HFFc6 (cell line): ENCODE measurements around the gene PAK4. TPM values are rescaled to one million over a fixed set of nuclear protein-coding genes. Genes with fewer than 3 reads are reported as not detected.

Experiments used
- DNase-seq: peaks from one replicate; pipeline ENCODE4 v3.0.0-alpha.2; 2018
- H3K27ac Mint-ChIP-seq: 2 replicates; pipeline ENCODE4 v1.8.0; 2020; ENCODE audit warnings: mild to moderate bottlenecking, mixed read lengths
- H3K27me3 Mint-ChIP-seq: 2 replicates; pipeline ENCODE4 v1.8.0; 2021; ENCODE audit warnings: mild to moderate bottlenecking, moderate library complexity, mixed read lengths; ENCODE audit not compliant: insufficient read depth
- H3K36me3 Mint-ChIP-seq: 2 replicates; pipeline ENCODE4 v1.8.0; 2021; ENCODE audit warnings: low read depth, mixed read lengths
- H3K4me1 Mint-ChIP-seq: 2 replicates; pipeline ENCODE4 v1.8.0; 2020; ENCODE audit warnings: low read depth, mixed read lengths
- H3K4me3 Mint-ChIP-seq: 2 replicates; pipeline ENCODE4 v1.8.0; 2020; ENCODE audit warnings: mild to moderate bottlenecking, moderate library complexity, mixed read lengths
- H3K9me3 Mint-ChIP-seq: 2 replicates; pipeline ENCODE4 v1.8.0; 2020; ENCODE audit warnings: mild to moderate bottlenecking, mixed read lengths
- CTCF ChIP-seq: fragments of 200-600 bp; sonication (generic); IDR thresholded peaks from 2 replicates; pipeline ENCODE4 v1.5.0; 2021; ENCODE audit warnings: antibody characterized with exemption, mild to moderate bottlenecking
- total RNA-seq, 6 experiments: library from RNA; stranded (reverse); fragmentation: NEBNext Ultra II Directional; extraction: Animal tissue kit (Norgen Biotek cat#: 25700); gene quantifications; 2 replicates in 1 of 6; 3 replicates in 5 of 6; pipeline ENCODE4 v1.2.3, GENCODE V29; 2021

The PAK4 gene
- total RNA-seq, 6 experiments from 2014 or later, result 35.4 to 40.4 (median 35.8) TPM

GRCh38 chr19:39164289-39164688, 38.7 kb downstream of the PAK4 start:
- DNase-seq, result no peak
- Mint-ChIP-seq H3K4me1 (peaks cover 9% of the 10 kb centered on the region), H3K27me3 (no peaks in the 10 kb centered on the region), H3K4me3 (no peak overlapping the region), H3K36me3 (no peaks in the 10 kb centered on the region; the same call in 1 of the 2 replicates), H3K9me3 (no peaks in the 10 kb centered on the region), H3K27ac (no peak overlapping the region)
- no peak for TF ChIP-seq CTCF

GRCh38 chr19:39165857-39166256, 40.3 kb downstream of the PAK4 start:
- no peak for DNase-seq
- no peak for TF ChIP-seq CTCF

GRCh38 chr19:39166571-39167391, 41.2 kb downstream of the PAK4 start:
- no peaks in the 10 kb centered on the region; the same call in 1 of the 2 replicates for H3K27me3 Mint-ChIP-seq
- no peaks in the 10 kb centered on the region for H3K9me3 Mint-ChIP-seq
- H3K27ac Mint-ChIP-seq, result no peak overlapping the region; the same call in 1 of the 2 replicates
- no peak for DNase-seq
- no peaks in the 10 kb centered on the region for H3K4me1 Mint-ChIP-seq
- H3K4me3 Mint-ChIP-seq, result no peak overlapping the region
- no peaks in the 10 kb centered on the region; the same call in 1 of the 2 replicates for H3K36me3 Mint-ChIP-seq
- no peak for TF ChIP-seq CTCF

More at GRCh38 chr19:39165857-39166256, 40.3 kb downstream of the PAK4 start:
- Mint-ChIP-seq H3K4me1 (peaks cover under 1% of the 10 kb centered on the region; the same call in 1 of the 2 replicates), H3K27me3 (no peaks in the 10 kb centered on the region), H3K36me3 (no peaks in the 10 kb centered on the region; the same call in 1 of the 2 replicates), H3K4me3 (no peak overlapping the region), H3K27ac (no peak overlapping the region), H3K9me3 (no peaks in the 10 kb centered on the region)

- Mint-ChIP-seq H3K27ac (no peak overlapping the region; the same call in 1 of the 2 replicates), H3K9me3 (no peaks in the 10 kb centered on the region), H3K27me3 (no peaks in the 10 kb centered on the region; the same call in 1 of the 2 replicates), H3K4me1 (no peaks in the 10 kb centered on the region), H3K4me3 (no peak overlapping the region), H3K36me3 (no peaks in the 10 kb centered on the region; the same call in 1 of the 2 replicates)
- no peak for DNase-seq
- TF ChIP-seq CTCF, result no peak
These were observed 42.1 kb downstream of the PAK4 start for GRCh38 chr19:39167461-39168257.

GRCh38 chr19:39168258-39169142, 42.9 kb downstream of the PAK4 start:
- no peak overlapping the region for H3K4me3 Mint-ChIP-seq
- no peaks in the 10 kb centered on the region for H3K4me1 Mint-ChIP-seq
- H3K36me3 Mint-ChIP-seq, result no peaks in the 10 kb centered on the region; the same call in 1 of the 2 replicates
- no peaks in the 10 kb centered on the region for H3K9me3 Mint-ChIP-seq
- H3K27me3 Mint-ChIP-seq, result no peaks in the 10 kb centered on the region; the same call in 1 of the 2 replicates
- DNase-seq, result no peak
- TF ChIP-seq CTCF, result no peak
- no peak overlapping the region for H3K27ac Mint-ChIP-seq
